GM18870 (cell line): Measurements from ENCODE around the gene LRMDA.

Source experiments
- ATAC-seq: cut with Tn5 transposase; IDR thresholded peaks from one replicate; pipeline ENCODE4 v1.9.1; 2021; ENCODE audit warnings: moderate library complexity; ENCODE audit not compliant: unreplicated experiment

Gene LRMDA

GRCh38 chr10:75418712-75419111 lies 12.7 kb upstream of the LRMDA start:
- no peak for ATAC-seq

DNA sequence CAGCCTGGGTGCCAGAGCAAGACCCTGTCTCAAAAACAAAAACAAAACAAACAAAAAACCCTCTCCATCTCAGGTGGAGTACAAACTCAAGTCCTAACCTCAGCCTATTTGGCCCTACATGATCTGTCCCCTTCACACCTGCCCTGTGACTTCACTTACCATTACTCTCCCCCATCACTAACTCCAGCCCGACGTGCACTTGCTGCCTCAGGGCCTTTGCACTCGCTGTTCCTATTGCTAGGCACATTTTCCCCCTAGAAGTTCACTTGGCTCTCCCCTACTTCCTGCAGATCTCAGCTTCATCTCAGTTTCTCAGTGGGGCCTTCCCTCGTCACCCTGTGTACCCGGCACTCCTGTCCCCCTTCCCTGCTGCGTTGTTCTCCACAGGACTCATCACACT lies 8.5 kb upstream of the LRMDA start:
- no peak for ATAC-seq

DNA sequence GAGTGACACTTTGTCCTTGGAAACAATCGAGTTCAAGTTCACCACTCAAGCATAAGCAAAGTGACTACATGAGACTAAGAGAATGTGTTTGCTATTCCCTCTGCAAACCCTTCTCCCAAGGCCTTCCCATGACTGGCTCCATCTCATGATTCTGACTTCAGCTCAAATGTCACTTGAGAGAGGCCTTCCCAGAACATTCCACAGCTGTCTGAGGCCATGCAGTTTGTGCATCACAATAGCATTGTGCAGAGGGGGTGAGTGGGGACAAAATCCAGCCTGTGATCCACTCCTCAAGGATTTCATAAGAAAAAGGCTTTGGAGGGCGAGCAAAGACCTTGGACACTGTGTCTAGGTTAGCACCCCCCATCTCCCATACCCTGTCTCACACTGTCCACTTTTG lies 6.9 kb upstream of the LRMDA start:
- ATAC-seq: no peak

GRCh38 chr10:75425291-75426079 lies 5.9 kb upstream of the LRMDA start:
- no peak for ATAC-seq

DNA sequence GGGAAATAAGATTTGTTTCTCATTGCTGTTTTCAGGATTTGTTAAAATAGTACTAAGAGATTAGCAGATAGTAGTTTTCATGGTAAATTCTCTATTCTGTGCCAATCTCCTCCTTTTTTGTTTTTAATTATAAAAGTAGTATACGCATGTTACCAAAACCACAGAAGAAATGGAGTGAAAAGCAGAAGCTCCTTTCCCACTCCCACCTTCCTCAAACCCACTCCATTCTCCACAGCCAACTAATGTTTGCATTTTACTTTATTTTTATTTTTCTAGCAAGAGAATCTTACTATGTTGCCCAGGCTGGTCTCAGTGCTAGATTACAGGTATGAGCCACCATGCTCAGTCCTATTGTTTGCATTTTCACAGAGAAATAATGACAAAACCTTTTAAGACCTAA lies 4.5 kb upstream of the LRMDA start:
- ATAC-seq: no peak

DNA sequence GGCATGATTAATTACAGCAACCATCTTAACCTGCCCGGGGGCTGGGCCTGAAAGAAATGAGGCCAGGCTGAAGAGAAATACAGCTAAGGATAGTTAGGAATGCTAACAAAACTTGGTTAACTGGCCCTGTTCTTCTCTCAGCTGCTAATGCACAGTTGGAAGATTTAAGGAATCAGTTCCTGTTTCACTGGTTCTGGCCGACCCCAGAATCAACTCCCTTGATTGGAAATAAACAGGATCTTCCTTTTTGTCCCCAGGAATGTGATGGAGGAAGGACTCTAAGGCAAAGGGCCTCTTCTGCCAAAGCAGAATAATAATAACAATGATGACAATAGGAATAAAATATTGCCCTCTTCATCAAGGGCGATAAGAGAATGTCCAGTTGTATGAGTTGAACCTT lies 3.5 kb upstream of the LRMDA start:
- ATAC-seq: no peak

DNA sequence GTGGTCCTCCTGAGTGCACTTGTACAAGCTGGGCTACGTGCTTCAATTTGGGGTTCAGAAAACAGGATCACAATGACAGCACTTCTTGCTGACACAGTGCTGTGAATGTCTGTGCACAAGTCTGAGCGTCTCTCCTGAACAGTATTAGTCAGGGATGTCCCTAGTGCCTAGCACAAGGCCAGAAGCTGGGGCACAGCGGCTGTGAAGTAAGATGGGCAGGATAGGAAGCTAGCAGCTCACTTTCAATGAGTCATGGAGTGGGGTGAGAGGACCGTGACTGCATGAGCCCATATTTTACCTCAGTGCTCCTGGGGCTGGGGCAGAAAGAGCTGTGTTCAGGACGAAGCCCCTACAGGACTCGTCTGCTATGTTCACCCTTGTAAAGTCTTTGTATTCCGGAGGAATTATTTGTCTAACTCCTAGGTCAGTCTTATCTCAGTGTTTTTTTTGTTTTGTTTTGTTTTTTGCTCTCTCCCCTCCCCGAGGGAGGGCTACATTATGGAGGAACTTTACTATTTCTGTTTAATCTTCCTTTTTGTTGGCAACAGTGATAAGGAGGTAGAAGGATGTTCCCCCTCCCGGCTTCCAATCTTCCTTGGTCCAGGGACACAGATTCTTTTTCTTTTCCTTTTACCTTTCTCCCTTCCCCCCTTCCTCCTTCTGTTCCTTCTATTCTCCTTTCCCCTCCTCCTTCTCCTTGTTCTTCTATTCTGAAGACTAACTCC lies 2.8 kb upstream of the LRMDA start:
- ATAC-seq: peak; percentile 64

GRCh38 chr10:75429159-75429827 lies 2.1 kb upstream of the LRMDA start:
- no peak for ATAC-seq

- no peak for ATAC-seq
Observed at GRCh38 chr10:75430000-75430763, 1.2 kb upstream of the LRMDA start.

GRCh38 chr10:75432176-75432575 lies 752 bp downstream of the LRMDA start:
- ATAC-seq: no peak

DNA sequence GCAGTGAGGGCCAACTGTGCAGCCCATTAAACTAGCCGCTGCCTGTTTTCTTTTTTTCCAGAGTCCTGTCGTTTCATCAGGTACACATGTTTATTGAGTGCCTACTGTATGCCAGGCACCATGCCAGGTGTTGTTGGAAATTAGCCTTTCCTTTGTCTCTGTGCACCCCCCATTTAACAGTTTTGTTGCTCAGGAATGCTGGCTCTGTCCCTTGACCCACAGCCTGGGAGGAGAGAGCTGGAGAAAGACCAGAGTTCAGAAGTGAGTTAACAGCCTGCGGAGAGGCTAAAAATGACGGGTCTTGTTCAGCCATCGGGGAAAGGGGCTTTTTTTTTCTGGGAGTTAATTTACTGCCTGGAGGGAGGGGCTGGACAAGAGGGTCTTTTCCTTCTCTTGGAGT lies 1.3 kb downstream of the LRMDA start:
- ATAC-seq: no peak

DNA sequence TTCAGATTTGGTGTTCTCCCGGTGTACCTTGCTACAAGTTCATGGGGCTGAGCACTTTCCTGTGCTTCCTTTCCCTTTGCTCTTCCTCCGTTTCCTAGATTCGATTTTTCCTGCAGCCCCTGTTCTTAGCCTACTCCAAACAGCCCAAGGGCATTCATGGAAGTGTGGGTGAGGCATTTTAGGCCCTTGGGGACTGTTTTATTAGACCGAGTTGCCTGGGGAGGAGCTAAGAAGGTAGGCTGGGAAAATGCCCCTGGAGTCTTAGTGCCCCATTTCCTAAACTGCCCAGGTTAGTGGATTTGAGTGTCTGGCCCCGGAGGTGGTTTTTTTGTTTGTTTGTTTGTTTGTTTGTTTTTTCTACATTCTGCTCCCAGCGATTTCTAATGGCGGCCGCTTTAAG lies 1.8 kb downstream of the LRMDA start:
- ATAC-seq: no peak

DNA sequence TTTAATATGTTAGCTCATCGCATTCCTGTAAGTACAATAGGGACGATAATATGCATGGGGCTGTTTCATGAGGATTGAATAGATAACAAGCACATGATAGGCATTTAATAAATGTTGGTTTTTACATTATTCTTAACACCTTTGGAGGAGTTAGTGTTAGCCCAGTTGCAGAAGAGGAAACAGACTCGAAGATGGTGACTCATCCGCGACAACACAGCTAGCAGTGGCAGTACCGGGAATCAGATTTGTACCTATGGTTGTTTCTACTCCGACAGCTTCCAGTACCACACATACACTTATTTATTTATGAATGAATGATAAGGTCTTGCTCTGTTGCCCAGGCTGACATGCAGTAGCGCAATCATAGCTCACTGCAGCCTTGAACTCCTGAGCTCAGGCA lies 2.9 kb downstream of the LRMDA start:
- no peak for ATAC-seq

GRCh38 chr10:75435291-75435690 lies 3.9 kb downstream of the LRMDA start:
- ATAC-seq: no peak

DNA sequence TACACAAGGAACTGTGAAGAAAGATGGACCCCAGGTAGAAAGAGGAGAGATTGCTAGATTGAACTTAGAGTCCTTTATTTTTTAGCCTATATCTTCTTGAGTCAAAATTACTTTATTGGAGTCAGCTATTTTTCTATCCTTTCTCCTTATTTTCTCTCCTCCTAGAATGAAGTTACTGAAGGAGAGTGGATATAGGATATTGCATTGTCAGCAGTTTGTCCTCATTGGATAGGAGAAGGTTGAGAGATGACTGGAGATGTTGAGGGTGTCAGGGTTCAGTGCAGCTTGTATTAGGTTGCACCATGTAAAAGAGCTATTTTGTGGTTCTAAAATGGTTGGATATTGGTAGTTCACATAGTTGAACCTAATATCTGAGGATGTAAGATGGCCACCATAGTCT lies 5.5 kb downstream of the LRMDA start:
- no peak for ATAC-seq

- no peak for ATAC-seq
Observed at GRCh38 chr10:75437693-75438092, 6.3 kb downstream of the LRMDA start.

- ATAC-seq: no peak
Observed at GRCh38 chr10:75438275-75438674, 6.9 kb downstream of the LRMDA start.

DNA sequence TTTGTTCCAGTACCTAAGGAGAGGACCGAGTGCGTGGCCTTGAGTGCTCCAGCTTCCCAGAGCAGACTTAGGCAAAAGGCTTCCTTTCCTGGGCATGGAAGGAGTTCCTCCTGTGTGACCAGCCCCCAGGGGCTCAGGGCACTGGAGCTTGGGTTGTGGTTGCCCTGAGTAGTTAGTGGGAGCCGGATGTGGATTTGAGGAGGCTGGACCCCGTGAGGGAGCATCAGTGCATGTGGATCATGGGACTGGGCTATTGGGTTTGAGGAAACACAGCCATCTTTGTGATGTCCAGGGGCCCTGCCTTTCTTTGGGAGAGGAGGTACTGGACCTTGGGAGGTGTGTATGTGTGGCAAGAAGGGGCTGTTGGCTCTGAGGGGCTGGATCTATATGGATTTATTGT lies 8.4 kb downstream of the LRMDA start:
- no peak for ATAC-seq

GRCh38 chr10:75440271-75440793 lies 8.9 kb downstream of the LRMDA start:
- ATAC-seq: no peak

GRCh38 chr10:75441196-75441595 lies 9.8 kb downstream of the LRMDA start:
- ATAC-seq: no peak

- ATAC-seq: no peak
Observed at GRCh38 chr10:75441682-75442081, 10.3 kb downstream of the LRMDA start.
